ENCODE data around the gene LNX2. TPM values are rescaled to one million over a fixed set of nuclear protein-coding genes. Genes with fewer than 3 reads are reported as not detected.

Gene LNX2
- total RNA-seq, 1 donor = 4.8 TPM

DNA sequence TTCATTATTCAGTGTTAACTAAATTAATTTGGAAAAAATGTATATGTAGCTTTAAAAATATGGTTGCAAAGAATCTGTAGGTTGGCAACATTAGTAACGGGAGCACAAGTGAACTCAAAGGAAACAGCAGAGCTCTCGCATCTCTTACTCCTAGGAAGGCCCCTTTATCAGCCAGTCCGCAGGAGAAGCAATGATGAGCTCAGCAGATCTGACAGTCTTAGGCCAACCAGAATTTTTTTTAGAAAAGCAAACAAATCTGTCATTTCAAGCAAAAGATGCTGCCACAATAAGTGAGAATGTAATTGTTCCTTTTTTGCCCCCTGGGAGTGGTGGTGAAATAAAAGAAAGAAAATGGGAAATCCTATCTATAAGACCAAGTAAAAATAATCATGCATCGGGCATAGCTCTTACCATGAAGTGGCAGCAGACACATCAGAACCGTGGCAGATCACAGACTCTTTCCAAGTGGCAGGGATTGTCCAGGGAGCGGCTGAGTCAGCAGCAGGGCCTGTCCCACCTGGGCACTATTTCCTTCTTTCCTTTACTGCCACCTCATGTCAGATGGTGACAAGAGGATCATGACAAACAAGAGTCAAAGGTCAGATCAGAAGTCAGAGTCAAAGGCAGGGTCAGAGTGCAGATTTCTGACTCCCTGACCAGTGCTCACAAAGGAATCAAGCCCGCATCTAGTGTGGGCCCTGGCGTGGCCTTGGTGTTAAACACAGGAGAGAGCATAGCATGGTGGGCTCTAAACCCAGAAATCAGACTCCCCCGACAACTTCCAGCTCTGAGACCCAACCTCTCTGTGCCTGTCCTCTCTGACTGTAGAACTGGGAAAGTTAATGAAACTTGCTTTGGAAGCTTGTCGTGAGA is 86.0 kb downstream of the LNX2 start:
- H3K4me3 ChIP-seq (ENCODE audit: low read length) = no peak overlapping the region
- peaks cover 10% of the 10 kb centered on the region for H3K4me1 ChIP-seq (ENCODE audit: insufficient read depth, low read length)
- no peaks in the 10 kb centered on the region for H3K9me3 ChIP-seq (ENCODE audit: low read depth, low read length)
- H3K27me3 ChIP-seq (ENCODE audit: insufficient read depth, low read length) = no peaks in the 10 kb centered on the region

DNA sequence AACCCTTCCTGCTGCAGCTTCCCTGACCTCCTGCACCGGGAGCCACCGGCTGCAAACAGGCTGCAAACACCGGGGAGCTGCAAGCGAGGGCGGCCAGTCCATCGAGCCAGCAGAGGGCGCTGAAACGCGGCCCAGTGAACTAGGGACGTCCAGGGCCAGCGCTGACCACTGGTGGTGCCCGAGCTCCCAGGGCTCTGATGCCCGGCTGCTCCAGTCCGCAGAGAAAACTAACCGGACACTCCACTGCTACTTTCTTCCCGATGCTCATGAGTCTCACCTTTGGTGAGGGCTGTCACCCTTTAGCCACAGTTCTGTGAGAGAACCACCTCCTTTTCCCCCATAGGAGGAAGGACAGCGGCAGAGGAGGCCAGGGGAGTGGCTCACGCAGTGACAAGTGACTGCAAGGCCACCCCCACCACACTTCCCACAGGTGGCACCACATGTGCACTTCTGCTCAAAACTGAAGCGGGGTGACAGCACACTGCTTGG is 87.1 kb downstream of the LNX2 start:
- H3K4me3 ChIP-seq (ENCODE audit: low read length) = no peak overlapping the region
- no peaks in the 10 kb centered on the region for H3K27me3 ChIP-seq (ENCODE audit: insufficient read depth, low read length)
- H3K9me3 ChIP-seq (ENCODE audit: low read depth, low read length) = no peaks in the 10 kb centered on the region
- H3K4me1 ChIP-seq (ENCODE audit: insufficient read depth, low read length) = peaks cover 10% of the 10 kb centered on the region

DNA sequence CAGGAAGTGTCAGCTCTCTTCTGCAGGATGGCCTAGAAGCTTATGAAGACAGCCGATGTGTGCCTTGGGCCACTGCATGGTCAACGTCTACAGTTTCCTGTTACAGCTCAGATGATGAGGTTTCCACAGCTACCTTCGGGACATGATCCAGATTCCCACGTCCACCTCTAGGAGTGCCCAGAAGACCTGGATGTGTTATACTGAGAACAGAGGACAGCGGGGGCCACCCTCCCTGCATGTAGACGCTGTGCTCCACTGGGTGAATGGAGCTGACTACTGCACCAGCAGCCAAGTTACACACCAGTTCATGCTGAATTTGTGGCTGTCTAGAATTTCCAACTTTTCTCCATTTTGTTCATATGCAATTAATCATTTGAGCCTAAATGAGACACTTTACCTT is 91.4 kb downstream of the LNX2 start:
- Histone ChIP-seq H3K27me3 (ENCODE audit: insufficient read depth, low read length) (no peaks in the 10 kb centered on the region), H3K4me3 (ENCODE audit: low read length) (no peak overlapping the region), H3K4me1 (ENCODE audit: insufficient read depth, low read length) (peaks cover 10% of the 10 kb centered on the region), H3K9me3 (ENCODE audit: low read depth, low read length) (no peaks in the 10 kb centered on the region)

DNA sequence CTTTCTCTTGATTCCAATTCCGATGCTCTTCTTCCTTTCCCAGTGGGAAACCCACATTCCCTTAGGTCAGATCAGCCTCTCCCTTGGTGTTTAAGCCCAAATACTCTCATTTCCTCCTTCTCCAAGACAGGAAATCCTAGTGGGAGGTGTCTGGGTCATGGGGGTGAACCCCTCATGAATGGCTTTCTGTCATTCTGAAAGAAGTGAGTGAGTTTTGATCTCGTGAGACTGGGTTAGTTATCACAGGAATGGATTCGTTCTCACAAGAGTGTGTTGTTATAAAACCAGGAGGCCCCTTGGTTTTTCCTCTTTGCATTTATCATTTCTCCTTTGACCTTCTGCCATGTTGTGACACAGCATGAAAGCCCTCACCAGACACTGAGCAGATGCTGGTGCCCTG is 93.8 kb downstream of the LNX2 start:
- no peak overlapping the region for H3K4me3 ChIP-seq (ENCODE audit: low read length)
- no peaks in the 10 kb centered on the region for H3K9me3 ChIP-seq (ENCODE audit: low read depth, low read length)
- no peaks in the 10 kb centered on the region for H3K27me3 ChIP-seq (ENCODE audit: insufficient read depth, low read length)
- H3K4me1 ChIP-seq (ENCODE audit: insufficient read depth, low read length) = peaks cover 12% of the 10 kb centered on the region

DNA sequence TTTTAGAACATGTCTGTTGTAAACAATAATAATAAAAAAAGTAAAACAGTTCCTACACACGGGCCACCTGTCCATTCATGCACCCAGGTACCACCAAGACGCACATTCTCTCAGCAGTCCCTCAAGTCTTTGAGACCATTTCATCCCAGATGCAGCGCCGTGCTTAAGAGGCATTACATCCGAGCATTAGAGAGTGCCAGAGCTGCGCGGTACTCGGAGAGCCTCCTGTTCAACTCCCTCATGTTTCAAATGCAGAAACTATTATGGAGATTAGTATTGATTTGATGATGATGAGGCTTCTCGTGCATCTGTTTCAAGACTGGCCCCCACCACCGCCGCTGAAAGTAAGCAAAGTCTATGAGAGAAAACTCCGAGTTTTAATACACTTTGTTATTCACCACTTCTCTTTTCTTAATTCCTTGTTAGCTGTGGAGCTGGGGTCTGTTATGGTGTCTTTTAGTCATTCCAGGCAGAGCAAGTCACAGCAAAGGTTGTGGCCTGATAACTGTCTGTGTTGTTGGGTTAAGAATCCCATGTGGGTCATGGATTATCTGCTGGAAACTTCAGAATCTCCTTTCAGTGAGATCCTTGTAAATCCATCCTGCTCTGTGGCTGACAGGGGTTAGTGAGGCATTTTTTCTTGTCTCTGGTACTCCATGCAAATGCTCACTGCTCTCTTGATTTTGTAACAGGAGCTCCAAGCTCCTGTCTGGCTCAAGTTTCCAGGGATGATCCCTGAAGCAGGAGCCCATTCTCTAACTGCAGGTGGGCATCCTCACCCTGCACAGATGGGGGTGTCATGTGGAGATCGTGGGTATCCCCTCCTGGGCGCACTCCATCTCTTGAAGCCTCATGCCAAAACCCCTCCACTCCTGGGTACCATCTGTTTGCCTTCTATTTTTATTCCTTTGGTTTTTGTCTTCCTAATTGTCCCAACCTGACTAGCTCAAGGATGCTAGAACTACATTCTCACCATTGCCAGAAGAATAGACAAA is 95.1 kb downstream of the LNX2 start:
- Histone ChIP-seq H3K9me3 (ENCODE audit: low read depth, low read length) (no peaks in the 10 kb centered on the region), H3K4me3 (ENCODE audit: low read length) (no peak overlapping the region), H3K4me1 (ENCODE audit: insufficient read depth, low read length) (peaks cover 12% of the 10 kb centered on the region), H3K27me3 (ENCODE audit: insufficient read depth, low read length) (no peaks in the 10 kb centered on the region)

DNA sequence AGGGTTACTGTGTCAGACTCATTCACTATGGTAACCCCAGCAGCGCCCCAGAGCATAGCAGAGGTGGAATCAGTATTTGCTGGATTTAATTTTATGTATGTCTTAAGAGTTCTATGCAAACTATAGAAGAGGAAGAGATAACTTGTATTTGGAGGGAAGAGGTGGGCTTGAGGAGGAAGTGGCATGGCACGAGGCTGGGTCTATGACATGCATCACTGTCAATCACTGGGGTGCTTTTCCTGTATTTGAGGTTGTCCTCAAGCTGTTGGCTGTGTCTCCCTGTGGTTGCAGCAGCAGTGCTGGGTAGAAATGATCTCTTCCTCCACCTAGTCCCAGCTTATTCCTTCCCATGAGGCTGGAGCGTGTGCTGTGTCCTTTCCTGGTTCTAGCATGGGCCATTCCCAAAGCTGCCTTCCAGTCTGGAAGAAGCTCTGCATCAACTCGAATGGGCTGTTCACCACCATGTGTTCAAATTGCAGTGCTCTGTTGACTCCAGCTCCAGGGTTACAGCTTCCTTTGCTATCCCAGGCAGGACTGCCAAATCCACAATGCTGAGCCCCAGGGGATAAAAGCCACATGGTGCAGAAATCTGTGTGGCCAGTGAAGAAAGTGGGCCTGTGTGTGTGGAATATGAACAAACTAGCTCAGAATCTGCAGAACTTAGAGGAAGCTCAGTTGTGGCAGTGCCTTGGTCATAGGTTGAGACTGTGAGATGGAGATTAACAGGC is 96.8 kb downstream of the LNX2 start:
- Histone ChIP-seq H3K27me3 (ENCODE audit: insufficient read depth, low read length) (no peaks in the 10 kb centered on the region), H3K4me3 (ENCODE audit: low read length) (no peak overlapping the region), H3K9me3 (ENCODE audit: low read depth, low read length) (no peaks in the 10 kb centered on the region), H3K4me1 (ENCODE audit: insufficient read depth, low read length) (peaks cover 12% of the 10 kb centered on the region)

DNA sequence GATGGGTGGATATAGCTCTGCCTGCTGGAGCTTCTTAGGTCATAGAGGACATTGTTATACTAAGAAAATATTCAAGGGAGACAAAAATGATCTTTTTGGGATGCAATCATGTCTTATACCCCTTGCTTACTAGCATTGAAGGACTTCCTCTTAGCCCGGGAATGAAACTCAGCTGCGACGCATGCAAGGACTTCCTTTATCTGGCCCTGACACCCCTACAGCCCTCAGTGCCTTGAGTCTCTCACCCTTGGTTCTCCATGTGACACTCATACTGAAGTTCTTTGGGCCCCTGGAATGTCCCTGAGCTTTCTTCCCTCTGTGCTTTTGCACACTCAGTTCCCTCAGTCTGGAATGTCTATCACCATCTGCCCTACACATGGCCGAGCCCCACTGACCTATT is 97.5 kb downstream of the LNX2 start:
- Histone ChIP-seq H3K4me3 (ENCODE audit: low read length) (no peak overlapping the region), H3K4me1 (ENCODE audit: insufficient read depth, low read length) (peaks cover 12% of the 10 kb centered on the region), H3K9me3 (ENCODE audit: low read depth, low read length) (no peaks in the 10 kb centered on the region), H3K27me3 (ENCODE audit: insufficient read depth, low read length) (no peaks in the 10 kb centered on the region)

DNA sequence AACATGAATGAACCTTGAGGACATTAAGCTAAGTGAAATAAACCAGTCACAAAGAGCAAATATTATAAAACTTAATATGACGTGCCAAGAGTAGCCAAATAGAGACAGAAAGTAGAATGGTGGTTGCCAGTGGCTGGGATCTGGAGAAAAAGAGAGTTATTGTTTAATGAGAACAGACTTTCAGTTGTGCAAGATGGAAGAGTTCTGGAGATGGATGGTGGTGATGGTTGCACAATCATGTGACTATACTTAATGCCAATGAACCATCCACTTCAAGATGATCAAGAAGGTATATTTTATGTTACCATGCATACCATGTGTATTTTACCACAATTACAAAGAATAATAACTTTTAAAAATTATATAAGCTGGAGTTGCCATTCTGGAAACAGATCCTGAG is 104.2 kb downstream of the LNX2 start:
- Histone ChIP-seq H3K4me1 (ENCODE audit: insufficient read depth, low read length) (no peaks in the 10 kb centered on the region), H3K9me3 (ENCODE audit: low read depth, low read length) (no peaks in the 10 kb centered on the region), H3K27me3 (ENCODE audit: insufficient read depth, low read length) (peaks cover 7% of the 10 kb centered on the region), H3K4me3 (ENCODE audit: low read length) (no peak overlapping the region)

DNA sequence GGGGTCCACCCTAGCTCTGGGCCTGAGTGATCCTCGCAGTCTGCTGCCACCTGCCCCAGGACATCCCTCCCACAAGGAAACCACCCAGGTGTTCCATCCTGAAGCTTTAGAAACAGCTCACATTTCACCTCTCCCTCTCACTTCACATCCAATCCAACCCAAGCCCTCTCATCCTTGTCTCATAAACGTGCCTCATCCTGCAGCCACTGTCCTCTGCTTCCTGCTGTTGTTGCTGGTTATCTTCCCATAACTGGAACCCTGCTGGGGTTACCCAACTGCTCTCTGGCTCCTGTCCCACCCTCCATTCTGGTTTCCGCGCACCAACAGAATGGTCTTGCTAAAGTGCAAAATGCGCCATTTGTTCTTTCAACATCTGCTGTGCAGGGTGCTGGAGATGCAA is 110.2 kb downstream of the LNX2 start:
- Histone ChIP-seq H3K4me3 (ENCODE audit: low read length) (no peak overlapping the region), H3K4me1 (ENCODE audit: insufficient read depth, low read length) (no peaks in the 10 kb centered on the region), H3K27me3 (ENCODE audit: insufficient read depth, low read length) (no peaks in the 10 kb centered on the region), H3K9me3 (ENCODE audit: low read depth, low read length) (no peaks in the 10 kb centered on the region)

DNA sequence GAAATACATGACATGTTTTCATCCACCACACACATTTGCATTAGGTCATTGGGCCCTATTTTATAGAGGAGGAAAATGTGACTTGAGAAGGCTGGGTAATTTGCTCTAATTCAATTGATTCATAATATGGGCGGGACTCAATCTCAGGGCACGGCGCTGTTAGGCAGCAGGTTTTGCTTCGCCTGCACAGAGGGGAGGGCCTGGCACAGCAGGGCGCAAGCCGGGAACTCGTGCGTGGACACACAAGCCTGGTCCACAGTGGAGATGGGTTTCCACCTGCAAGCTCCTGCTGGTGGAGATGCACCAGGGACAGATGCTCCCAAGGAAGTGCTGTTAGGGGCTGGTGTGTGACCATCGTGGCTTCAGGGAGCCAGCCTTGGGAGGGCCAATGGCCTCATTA is 111.5 kb downstream of the LNX2 start:
- Histone ChIP-seq H3K27me3 (ENCODE audit: insufficient read depth, low read length) (no peaks in the 10 kb centered on the region), H3K4me1 (ENCODE audit: insufficient read depth, low read length) (no peaks in the 10 kb centered on the region), H3K4me3 (ENCODE audit: low read length) (no peak overlapping the region), H3K9me3 (ENCODE audit: low read depth, low read length) (no peaks in the 10 kb centered on the region)

DNA sequence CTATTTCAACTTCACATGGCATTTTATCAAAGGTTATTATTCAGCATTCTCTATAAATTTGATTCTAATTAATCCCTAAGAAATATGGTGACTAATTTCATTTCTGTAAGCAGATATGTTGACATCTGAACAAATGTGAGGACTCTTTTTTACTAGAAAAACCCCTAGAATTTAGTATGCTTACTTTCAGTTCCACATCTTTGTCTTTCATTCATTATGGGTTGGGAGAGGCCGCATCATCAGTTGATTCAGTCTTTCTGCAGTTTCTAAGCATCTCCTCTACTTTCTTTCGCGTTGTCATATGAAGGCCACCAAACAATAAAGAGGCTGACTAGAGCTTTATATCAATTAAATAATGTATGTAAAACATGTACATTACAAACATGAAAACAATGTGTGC is 114.5 kb downstream of the LNX2 start:
- H3K4me3 ChIP-seq (ENCODE audit: low read length) = no peak overlapping the region
- no peaks in the 10 kb centered on the region for H3K9me3 ChIP-seq (ENCODE audit: low read depth, low read length)
- no peaks in the 10 kb centered on the region for H3K27me3 ChIP-seq (ENCODE audit: insufficient read depth, low read length)
- H3K4me1 ChIP-seq (ENCODE audit: insufficient read depth, low read length) = no peaks in the 10 kb centered on the region

DNA sequence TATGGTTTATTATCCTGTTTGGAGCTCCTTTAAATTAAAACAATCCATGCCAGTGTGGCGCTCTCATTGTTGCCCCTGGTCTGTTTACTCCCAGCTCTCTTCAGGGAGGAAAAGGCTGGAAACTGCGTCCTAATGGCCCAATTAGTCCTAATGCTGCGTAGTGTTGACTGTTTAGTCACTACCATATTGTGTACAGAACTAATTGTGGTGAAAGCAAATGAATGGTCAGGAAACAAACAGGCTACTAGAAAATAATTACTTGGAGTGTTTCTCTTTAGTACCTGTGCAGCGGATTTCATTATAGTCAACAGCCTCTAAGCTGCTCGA is 115.5 kb downstream of the LNX2 start:
- H3K27me3 ChIP-seq (ENCODE audit: insufficient read depth, low read length) = no peaks in the 10 kb centered on the region

DNA sequence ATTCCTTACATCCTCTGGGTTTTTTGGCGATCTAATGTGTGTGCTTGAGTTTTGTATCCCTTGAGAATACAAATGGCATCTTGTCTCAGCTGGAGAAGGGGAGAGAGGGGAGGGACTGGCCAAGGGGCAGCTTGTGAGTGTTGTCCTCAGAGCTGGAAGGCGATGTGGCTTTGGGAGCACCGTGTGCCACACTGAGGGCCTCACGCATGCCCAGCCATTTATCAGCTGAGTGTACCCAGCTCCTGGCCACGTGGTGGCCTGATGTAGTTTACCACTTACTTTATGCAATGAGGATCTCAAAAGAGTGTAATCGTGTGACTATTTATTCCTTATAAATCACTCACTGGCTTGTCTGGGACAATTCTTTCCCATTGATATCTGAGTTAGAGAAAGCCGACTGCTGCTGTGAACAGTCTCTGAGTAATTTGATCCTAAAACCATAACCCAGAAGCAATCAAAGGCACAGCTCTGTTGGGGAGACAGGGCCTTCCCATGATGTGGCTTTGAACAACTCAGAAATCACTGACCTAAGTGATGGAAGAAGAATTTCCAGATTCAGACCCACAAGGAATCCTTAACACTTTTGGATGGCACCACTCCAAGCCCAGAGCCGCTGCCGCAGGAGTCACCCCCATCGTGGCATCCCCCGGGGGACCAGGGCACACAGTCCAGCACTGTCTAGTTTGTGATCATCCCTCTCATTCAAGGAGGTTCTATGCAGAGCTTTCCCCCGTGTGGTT is 116.0 kb downstream of the LNX2 start:
- no peak overlapping the region for H3K4me3 ChIP-seq (ENCODE audit: low read length)
- no peaks in the 10 kb centered on the region for H3K27me3 ChIP-seq (ENCODE audit: insufficient read depth, low read length)
- H3K4me1 ChIP-seq (ENCODE audit: insufficient read depth, low read length) = no peaks in the 10 kb centered on the region
- H3K9me3 ChIP-seq (ENCODE audit: low read depth, low read length) = no peaks in the 10 kb centered on the region

More for the DNA sequence above, 115.5 kb downstream of the LNX2 start:
- Histone ChIP-seq H3K9me3 (ENCODE audit: low read depth, low read length) (no peaks in the 10 kb centered on the region), H3K4me1 (ENCODE audit: insufficient read depth, low read length) (no peaks in the 10 kb centered on the region), H3K4me3 (ENCODE audit: low read length) (no peak overlapping the region)

DNA sequence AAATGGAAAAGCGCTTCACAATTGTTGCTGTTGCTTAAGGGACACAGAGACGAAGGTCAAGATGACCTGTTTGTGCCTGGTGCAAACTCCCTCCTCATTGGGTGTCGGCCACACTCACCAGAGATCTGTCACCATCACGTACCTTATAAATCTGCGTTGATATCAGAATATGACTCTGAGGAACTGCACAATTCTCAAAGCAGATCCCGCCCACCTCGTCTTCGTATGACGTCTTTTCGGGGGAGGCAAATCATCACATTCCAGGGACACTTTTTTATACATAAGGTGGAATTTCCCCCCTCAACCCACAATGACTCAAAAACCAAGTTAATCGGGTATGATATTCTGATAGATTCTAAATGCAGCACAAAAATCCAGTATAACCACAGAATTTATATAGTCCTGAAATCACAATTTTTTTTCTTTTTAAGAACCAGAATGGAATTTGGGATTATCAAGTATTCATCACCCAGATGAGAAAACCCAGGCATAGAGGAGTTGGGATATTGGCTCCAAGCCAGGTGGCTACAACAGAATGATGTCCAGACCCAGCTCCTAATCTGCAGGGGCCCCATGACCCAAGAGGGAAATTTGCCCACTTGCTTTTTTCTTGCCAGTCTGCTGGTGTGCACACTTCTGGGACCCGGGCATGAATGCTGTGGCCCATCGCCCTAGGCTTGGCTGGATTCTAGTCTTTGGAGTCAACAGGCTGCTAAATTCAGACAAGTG is 119.4 kb downstream of the LNX2 start:
- Histone ChIP-seq H3K9me3 (ENCODE audit: low read depth, low read length) (no peaks in the 10 kb centered on the region), H3K27me3 (ENCODE audit: insufficient read depth, low read length) (no peaks in the 10 kb centered on the region), H3K4me3 (ENCODE audit: low read length) (no peak overlapping the region), H3K4me1 (ENCODE audit: insufficient read depth, low read length) (no peaks in the 10 kb centered on the region)
